Measurements from ENCODE around the gene FBXL15.

FBXL15 gene

GRCh38 chr10:102397222-102398171 is 23.1 kb upstream of the FBXL15 start:
- DNase-seq (ENCODE audit: low read depth, low spot score), result no peak

- no peak for DNase-seq (ENCODE audit: low read depth, low spot score)
Observed at GRCh38 chr10:102398172-102399020, 22.2 kb upstream of the FBXL15 start.

GRCh38 chr10:102399217-102400021 is 21.2 kb upstream of the FBXL15 start:
- DNase-seq (ENCODE audit: low read depth, low spot score), result peak; percentile 70

GRCh38 chr10:102400076-102400475 is 20.6 kb upstream of the FBXL15 start:
- no peak for DNase-seq (ENCODE audit: low read depth, low spot score)

GRCh38 chr10:102400598-102401341 is 19.9 kb upstream of the FBXL15 start:
- DNase-seq (ENCODE audit: low read depth, low spot score), result no peak

GRCh38 chr10:102401342-102401654 is 19.3 kb upstream of the FBXL15 start:
- DNase-seq (ENCODE audit: low read depth, low spot score), result no peak

- no peak for DNase-seq (ENCODE audit: low read depth, low spot score)
Observed at GRCh38 chr10:102401735-102402511, 18.7 kb upstream of the FBXL15 start.

GRCh38 chr10:102402512-102402896 is 18.1 kb upstream of the FBXL15 start:
- DNase-seq (ENCODE audit: low read depth, low spot score), result no peak

GRCh38 chr10:102403115-102403514 is 17.5 kb upstream of the FBXL15 start:
- no peak for DNase-seq (ENCODE audit: low read depth, low spot score)

GRCh38 chr10:102404361-102405107 is 16.1 kb upstream of the FBXL15 start:
- DNase-seq (ENCODE audit: low read depth, low spot score), result no peak

- no peak for DNase-seq (ENCODE audit: low read depth, low spot score)
Observed at GRCh38 chr10:102405108-102405571, 15.5 kb upstream of the FBXL15 start.

- DNase-seq (ENCODE audit: low read depth, low spot score), result no peak
Observed at GRCh38 chr10:102405632-102406031, 15.0 kb upstream of the FBXL15 start.

- no peak for DNase-seq (ENCODE audit: low read depth, low spot score)
Observed at GRCh38 chr10:102406815-102407214, 13.8 kb upstream of the FBXL15 start.

GRCh38 chr10:102407425-102408130 is 13.1 kb upstream of the FBXL15 start:
- no peak for DNase-seq (ENCODE audit: low read depth, low spot score)

GRCh38 chr10:102408131-102408727 is 12.4 kb upstream of the FBXL15 start:
- no peak for DNase-seq (ENCODE audit: low read depth, low spot score)

GRCh38 chr10:102408728-102409603 is 11.7 kb upstream of the FBXL15 start:
- DNase-seq (ENCODE audit: low read depth, low spot score), result no peak

Measured in smooth muscle cell of the brain vasculature (primary cell).